Effector memory CD4-positive, alpha-beta T cell (primary cell): ENCODE measurements around the gene RIC8B.

Experiments used
- DNase-seq, 3 donors: peaks; one replicate each; pipeline ENCODE4 v3.0.0-alpha.2; 2020
- H3K27ac ChIP-seq: 2 replicates; pipeline ENCODE4 v1.7.0; 2013; ENCODE audit warnings: mild to moderate bottlenecking, low read length, moderate library complexity; ENCODE audit not compliant: insufficient read depth, poor library complexity, severe bottlenecking
- H3K27me3 ChIP-seq: replicated peaks from 2 replicates; pipeline ENCODE4 v1.7.0; 2013; ENCODE audit warnings: mild to moderate bottlenecking, low read length; ENCODE audit not compliant: insufficient read depth, control insufficient read depth, poor library complexity, severe bottlenecking
- H3K36me3 ChIP-seq: 2 replicates; pipeline ENCODE4 v1.7.0; 2013; ENCODE audit warnings: mild to moderate bottlenecking, low read length, moderate library complexity; ENCODE audit not compliant: control insufficient read depth, insufficient read depth
- H3K4me1 ChIP-seq: 2 replicates; pipeline ENCODE4 v1.7.0; 2013; ENCODE audit warnings: low read length, mild to moderate bottlenecking; ENCODE audit not compliant: control insufficient read depth, insufficient read depth, poor library complexity, severe bottlenecking
- H3K4me3 ChIP-seq: 2 replicates; pipeline ENCODE4 v1.7.0; 2013; ENCODE audit warnings: low read length, low read depth, mild to moderate bottlenecking; ENCODE audit not compliant: insufficient read depth, poor library complexity, severe bottlenecking
- H3K9me3 ChIP-seq: 2 replicates; pipeline ENCODE4 v1.7.0; 2013; ENCODE audit warnings: mild to moderate bottlenecking, low read length, moderate library complexity; ENCODE audit not compliant: control insufficient read depth

Gene RIC8B

DNA sequence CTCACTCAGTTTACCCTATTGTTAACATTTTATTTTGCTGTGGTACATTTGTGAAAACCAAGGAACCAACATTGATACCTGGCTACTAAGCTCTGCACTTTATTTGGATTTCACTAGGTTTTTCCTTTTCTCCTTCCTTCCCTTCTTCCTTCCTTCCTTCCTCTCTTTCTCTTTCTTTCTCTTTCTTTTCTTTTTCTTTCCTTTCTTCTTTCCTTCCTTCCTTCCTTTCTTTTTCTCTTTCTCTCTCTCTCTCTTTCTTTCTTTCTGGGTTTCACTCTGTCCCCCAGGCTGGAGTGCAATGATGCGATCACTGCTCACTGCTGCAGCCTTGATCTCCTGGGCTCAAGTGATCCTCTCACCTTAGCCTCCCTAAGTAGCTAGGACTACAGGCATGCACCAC is 152.2 kb downstream of the RIC8B start:
- H3K27ac ChIP-seq: no peak overlapping the region
- H3K4me1 ChIP-seq: no peaks in the 10 kb centered on the region
- DNase-seq: no peak
- H3K4me3 ChIP-seq: no peak overlapping the region
- no peaks in the 10 kb centered on the region for H3K27me3 ChIP-seq
- H3K36me3 ChIP-seq: no peaks in the 10 kb centered on the region
- no peaks in the 10 kb centered on the region for H3K9me3 ChIP-seq

DNA sequence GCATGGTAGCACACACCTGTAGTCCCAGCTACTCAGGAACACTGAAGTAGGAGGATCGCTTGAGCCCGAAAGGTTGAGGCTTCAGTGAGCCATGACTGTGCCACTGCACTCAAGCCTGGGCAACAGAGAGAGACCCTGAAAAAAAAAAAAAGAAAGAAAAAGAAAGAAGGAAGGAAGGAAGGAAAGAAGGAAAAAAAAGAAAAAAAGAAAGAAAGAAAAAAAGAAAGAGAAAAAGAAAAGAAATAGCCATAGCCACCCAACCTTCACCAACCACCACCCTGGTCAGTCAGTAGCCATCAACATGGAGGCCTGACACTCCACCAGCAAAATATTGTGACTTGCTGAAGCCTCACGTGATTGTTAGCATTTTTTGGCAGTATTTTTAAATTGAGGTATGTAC is 159.8 kb downstream of the RIC8B start:
- Histone ChIP-seq H3K36me3 (no peaks in the 10 kb centered on the region), H3K9me3 (no peaks in the 10 kb centered on the region), H3K4me1 (no peaks in the 10 kb centered on the region), H3K4me3 (no peak overlapping the region), H3K27me3 (no peaks in the 10 kb centered on the region), H3K27ac (no peak overlapping the region)
- no peak for DNase-seq
